Naive thymus-derived CD8-positive, alpha-beta T cell (primary cell): ENCODE measurements around the gene NCAPD3. TPM values are rescaled to one million over a fixed set of nuclear protein-coding genes. Genes with fewer than 3 reads are reported as not detected.

Experiments
- ATAC-seq, 2 donors: fragments of 150-1000 bp; cut with Tn5 transposase in 1 of 2; sonication (Bioruptor Pico), chemical (Tn5 transposase) in 1 of 2; 1 replicate in 1 of 2; 2 replicates in 1 of 2; pipeline ENCODE4 v1.10.0; 2021; ENCODE audit warnings: mild to moderate bottlenecking in 2 of 2, moderate library complexity in 2 of 2
- POLR2A ChIA-PET: fragments of 350-600 bp; sonication (Branson Sonifier 250); formaldehyde crosslinking; loops from one replicate; lab custom pipeline; 2021; ENCODE audit warnings: antibody characterized with exemption; lab: Charles Lee
- DNase-seq, 10 donors: peaks; one replicate each; pipeline versions ENCODE4 v3.0.0 to v3.0.0-alpha.2; 2020 to 2022
- H3K27ac Mint-ChIP-seq, 10 donors: one replicate each; pipeline ENCODE4 v1.8.0; 2020 to 2022; ENCODE audit warnings: mild to moderate bottlenecking in 10 of 10, mixed read lengths in 10 of 10, moderate library complexity in 4 of 10, inconsistent platforms in 1 of 10
- H3K27me3 Mint-ChIP-seq, 5 donors: one replicate each; pipeline ENCODE4 v1.8.0; 2021 to 2022; ENCODE audit warnings: mixed read lengths in 5 of 5
- H3K36me3 Mint-ChIP-seq, 3 donors: one replicate each; pipeline ENCODE4 v1.8.0; 2020 to 2022; ENCODE audit warnings: mixed read lengths in 3 of 3, mild to moderate bottlenecking in 2 of 3, inconsistent platforms in 1 of 3
- H3K4me1 Mint-ChIP-seq, 4 donors: one replicate each; pipeline ENCODE4 v1.8.0; 2021 to 2022; ENCODE audit warnings: mixed read lengths in 4 of 4
- H3K4me3 Mint-ChIP-seq, 10 donors: one replicate each; pipeline ENCODE4 v1.8.0; 2020 to 2022; ENCODE audit warnings: mild to moderate bottlenecking in 10 of 10, mixed read lengths in 10 of 10, moderate library complexity in 6 of 10, inconsistent platforms in 1 of 10
- H3K9me3 Mint-ChIP-seq, 9 donors: one replicate each; pipeline ENCODE4 v1.8.0; 2020 to 2022; ENCODE audit warnings: mixed read lengths in 9 of 9, mild to moderate bottlenecking in 3 of 9, inconsistent platforms in 1 of 9, moderate library complexity in 1 of 9
- polyA plus RNA-seq, 3 donors: library from polyadenylated mRNA; unstranded; fragments of 300-500 nt; fragmentation: Illumina TruSeq; gene quantifications; one replicate each; pipeline ENCODE4 v1.2.3, GENCODE V29; 2021
- total RNA-seq, 8 experiments: library from RNA in 2 of 8; stranded (reverse) in 2 of 8; gene quantifications; one replicate each; pipeline ENCODE4 v1.2.3 and lab custom pipeline; 2021 to 2026

NCAPD3 gene
- 10 to 100 TPM; 42.6 to 43.5 TPM for total RNA-seq
- 10 to 100 TPM; 11.2 to 16.5 (median 14.2) TPM for polyA plus RNA-seq
- 67.4 to 105 (median 80.6) reads per million in 6 experiments for total RNA-seq (lab: John Stamatoyannopoulos, UW)

- Mint-ChIP-seq H3K27me3 (no peaks in the 10 kb centered on the region), H3K4me1 (peaks cover 44 to 61% (median 59%) of the 10 kb centered on the region in 4 donors), H3K27ac (peak within 1 kb of the TSS; percentile 97 to 99 (median 99)), H3K4me3 (peak within 1 kb of the TSS; percentile 94 to 98 (median 96)), H3K9me3 (no peaks in the 10 kb centered on the region), H3K36me3 (peaks cover 0 to 11% (median 3%) of the 10 kb centered on the region in 3 donors)
- ATAC-seq, result peak; percentile 81 to 83
- peak; percentile 92 to 97 (median 94) for DNase-seq
- POLR2A ChIA-PET, result interaction anchor here (0.7 to 7.8 kb wide), 20 partner anchors 11 to 297 kb away, joined by 3 to 115 read pairs (median 5); partner anchors contain the start of genes ACAD8, GLB1L3, IGSF9B and JAM3
Measured at GRCh38 chr11:134223836-134224709, at the start of gene NCAPD3, which contains the start of gene VPS26B. Gene NCAPD3, minus strand, starts transcription at chr11:134223967. Its CDS starts 41 bp downstream, at chr11:134223926. Gene VPS26B, plus strand, starts transcription at chr11:134224671. Its CDS starts 452 bp downstream, at chr11:134225123.

GRCh38 chr11:134273317-134273712, 49.5 kb upstream of the NCAPD3 start:
- DNase-seq, result no peak
- ATAC-seq, result no peak
- peak overlapping the region in 2 of 10 donors; percentile 5 to 43 for H3K27ac Mint-ChIP-seq
- peak overlapping the region in 4 of 10 donors; percentile 0 to 99 (median 32) for H3K4me3 Mint-ChIP-seq
- H3K4me1 Mint-ChIP-seq, result peaks cover 25 to 64% (median 53%) of the 10 kb centered on the region in 4 donors
- H3K9me3 Mint-ChIP-seq, result peaks cover 0 to 2% (median 0%) of the 10 kb centered on the region in 9 donors
- POLR2A ChIA-PET, result interaction anchor here (0.7 to 4.7 kb wide), 6 partner anchors 20 to 89 kb away, joined by 3 to 41 read pairs (median 4); partner anchors contain the start of genes ACAD8, NCAPD3 and VPS26B
- no peaks in the 10 kb centered on the region for H3K36me3 Mint-ChIP-seq
- peaks cover 0 to 27% (median 0%) of the 10 kb centered on the region in 5 donors for H3K27me3 Mint-ChIP-seq

GRCh38 chr11:134272381-134273316, 48.9 kb upstream of the NCAPD3 start:
- H3K4me3 Mint-ChIP-seq, result peak overlapping the region in 3 of 10 donors; percentile 0 to 34 (median 22)
- no peak for DNase-seq
- no peak for ATAC-seq
- no peaks in the 10 kb centered on the region for H3K9me3 Mint-ChIP-seq
- no peaks in the 10 kb centered on the region for H3K36me3 Mint-ChIP-seq
- H3K27me3 Mint-ChIP-seq, result peaks cover 0 to 27% (median 0%) of the 10 kb centered on the region in 5 donors
- H3K27ac Mint-ChIP-seq, result peak overlapping the region in 4 of 10 donors; percentile 33 to 72 (median 48)
- POLR2A ChIA-PET, result interaction anchor here (0.7 to 4.7 kb wide), 4 partner anchors 19 to 48 kb away, joined by 3 to 41 read pairs (median 4); partner anchors contain the start of genes ACAD8, NCAPD3 and VPS26B
- peaks cover 27 to 64% (median 53%) of the 10 kb centered on the region in 4 donors for H3K4me1 Mint-ChIP-seq

- no peaks in the 10 kb centered on the region for H3K36me3 Mint-ChIP-seq
- no peak overlapping the region for H3K4me3 Mint-ChIP-seq
- H3K4me1 Mint-ChIP-seq, result peaks cover 24 to 59% (median 51%) of the 10 kb centered on the region in 4 donors
- H3K27me3 Mint-ChIP-seq, result peaks cover 0 to 24% (median 0%) of the 10 kb centered on the region in 5 donors
- DNase-seq (no peak), ATAC-seq (no peak)
- POLR2A ChIA-PET, result no interaction called here
- no peaks in the 10 kb centered on the region for H3K9me3 Mint-ChIP-seq
- peak overlapping the region in 1 of 10 donors; percentile 11 for H3K27ac Mint-ChIP-seq
Measured at GRCh38 chr11:134271978-134272377, 48.2 kb upstream of the NCAPD3 start.

GRCh38 chr11:134270250-134270714, 46.5 kb upstream of the NCAPD3 start:
- Mint-ChIP-seq H3K9me3 (no peaks in the 10 kb centered on the region), H3K4me1 (peaks cover 26 to 49% (median 47%) of the 10 kb centered on the region in 4 donors), H3K27me3 (peaks cover 0 to 19% (median 0%) of the 10 kb centered on the region in 5 donors), H3K4me3 (peak overlapping the region in 8 of 10 donors; percentile 4 to 50 (median 16)), H3K27ac (peak overlapping the region in 6 of 10 donors; percentile 3 to 76 (median 37)), H3K36me3 (peaks cover 0 to 3% (median 0%) of the 10 kb centered on the region in 3 donors)
- ATAC-seq, result peak; percentile 35 to 44
- DNase-seq, result peak in 3 of 10 donors; percentile 21 to 32 (median 26)
- POLR2A ChIA-PET, result interaction anchor here (2.8 kb wide), 1 partner anchor 46 kb away, joined by 7 read pairs; the partner anchor contains the start of gene VPS26B

- H3K9me3 Mint-ChIP-seq, result no peaks in the 10 kb centered on the region
- no peak overlapping the region for H3K4me3 Mint-ChIP-seq
- H3K36me3 Mint-ChIP-seq, result peaks cover 0 to 16% (median 0%) of the 10 kb centered on the region in 3 donors
- no peak for ATAC-seq
- peaks cover 20 to 33% (median 25%) of the 10 kb centered on the region in 4 donors for H3K4me1 Mint-ChIP-seq
- H3K27me3 Mint-ChIP-seq, result peaks cover 0 to 14% (median 0%) of the 10 kb centered on the region in 5 donors
- H3K27ac Mint-ChIP-seq, result peak overlapping the region in 3 of 10 donors; percentile 70 to 84 (median 72)
- POLR2A ChIA-PET, result no interaction called here
- DNase-seq, result no peak
Measured at GRCh38 chr11:134267966-134268365, 44.2 kb upstream of the NCAPD3 start.

GRCh38 chr11:134267461-134267860, 43.7 kb upstream of the NCAPD3 start:
- peak overlapping the region in 3 of 10 donors; percentile 9 to 57 (median 35) for H3K27ac Mint-ChIP-seq
- DNase-seq (no peak), ATAC-seq (no peak)
- no peak overlapping the region for H3K4me3 Mint-ChIP-seq
- peaks cover 18 to 28% (median 21%) of the 10 kb centered on the region in 4 donors for H3K4me1 Mint-ChIP-seq
- H3K9me3 Mint-ChIP-seq, result no peaks in the 10 kb centered on the region
- H3K27me3 Mint-ChIP-seq, result peaks cover 0 to 11% (median 0%) of the 10 kb centered on the region in 5 donors
- POLR2A ChIA-PET, result interaction anchor here (0.6 kb wide), 1 partner anchor 71 kb away, joined by 5 read pairs; no protein-coding TSS in a partner anchor
- H3K36me3 Mint-ChIP-seq, result peaks cover 0 to 17% (median 0%) of the 10 kb centered on the region in 3 donors

GRCh38 chr11:134266841-134267251, 43.1 kb upstream of the NCAPD3 start:
- no peak for DNase-seq
- POLR2A ChIA-PET, result interaction anchor here (0.6 kb wide), 1 partner anchor 70 kb away, joined by 5 read pairs; no protein-coding TSS in a partner anchor
- Mint-ChIP-seq H3K36me3 (peaks cover 0 to 22% (median 0%) of the 10 kb centered on the region in 3 donors), H3K4me1 (peaks cover 17 to 28% (median 23%) of the 10 kb centered on the region in 4 donors), H3K27ac (peak overlapping the region in 7 of 10 donors; percentile 9 to 67 (median 35)), H3K9me3 (no peaks in the 10 kb centered on the region), H3K27me3 (peaks cover 0 to 8% (median 0%) of the 10 kb centered on the region in 5 donors), H3K4me3 (no peak overlapping the region)
- no peak for ATAC-seq

- POLR2A ChIA-PET, result no interaction called here
- H3K27ac Mint-ChIP-seq, result peak overlapping the region in 6 of 10 donors; percentile 9 to 67 (median 62)
- H3K4me1 Mint-ChIP-seq, result peaks cover 16 to 25% (median 21%) of the 10 kb centered on the region in 4 donors
- H3K36me3 Mint-ChIP-seq, result peaks cover 0 to 22% (median 0%) of the 10 kb centered on the region in 3 donors
- no peak for ATAC-seq
- no peak for DNase-seq
- H3K4me3 Mint-ChIP-seq, result no peak overlapping the region
- H3K27me3 Mint-ChIP-seq, result peaks cover 0 to 7% (median 0%) of the 10 kb centered on the region in 5 donors
- H3K9me3 Mint-ChIP-seq, result no peaks in the 10 kb centered on the region
Measured at GRCh38 chr11:134266440-134266839, 42.7 kb upstream of the NCAPD3 start.

- Mint-ChIP-seq H3K36me3 (peaks cover 0 to 33% (median under 1%) of the 10 kb centered on the region in 3 donors), H3K27me3 (no peaks in the 10 kb centered on the region), H3K4me3 (no peak overlapping the region), H3K9me3 (no peaks in the 10 kb centered on the region), H3K4me1 (peaks cover 7 to 13% (median 10%) of the 10 kb centered on the region in 4 donors), H3K27ac (peak overlapping the region in 6 of 10 donors; percentile 1 to 77 (median 34))
- ATAC-seq (no peak), DNase-seq (no peak)
- POLR2A ChIA-PET, result no interaction called here
Measured at GRCh38 chr11:134264966-134265764, 41.4 kb upstream of the NCAPD3 start.
